ENCODE results near the gene EQTN. TPM values are rescaled to one million over a fixed set of nuclear protein-coding genes. Genes with fewer than 3 reads are reported as not detected.
"Not testable (repeated sequence)": the region's sequence is repeated elsewhere in the genome, so short reads cannot be mapped to it uniquely, and the experiment has no call there.

EQTN gene
- polyA plus RNA-seq, 1 experiment = not detected

GRCh38 chr9:27248702-27249101, 48.2 kb downstream of the EQTN start:
- no peak overlapping the region for H3K4me3 ChIP-seq (ENCODE audit: low read depth, low read length)
- TF ChIP-seq CTCF (IDR thresholded peaks at IDR 0.05; ENCODE audit: low read depth, low read length) = no peak
- no peaks in the 10 kb centered on the region for H3K27me3 ChIP-seq (ENCODE audit: control insufficient read depth, insufficient read depth, low read length)
- DNase-seq (ENCODE audit: low read depth, low spot score) = no peak
- ChIA-PET CTCF (interaction anchor here (1.1 to 1.7 kb wide), 5 partner anchors 9 to 27 kb away, joined by 3 to 5 read pairs (median 4); no protein-coding TSS in a partner anchor), POLR2A (no interaction called here)
- H3K9me3 ChIP-seq (ENCODE audit: control insufficient read depth, insufficient read depth, low read length) = no peaks in the 10 kb centered on the region
- no peak overlapping the region for H3K27ac ChIP-seq (ENCODE audit: low read depth, low read length)

GRCh38 chr9:27247756-27248155, 49.2 kb downstream of the EQTN start:
- DNase-seq (ENCODE audit: low read depth, low spot score) = peak; percentile 11
- no peaks in the 10 kb centered on the region for H3K27me3 ChIP-seq (ENCODE audit: control insufficient read depth, insufficient read depth, low read length)
- no peak overlapping the region for H3K27ac ChIP-seq (ENCODE audit: low read depth, low read length)
- TF ChIP-seq CTCF (IDR thresholded peaks at IDR 0.05; ENCODE audit: low read depth, low read length) = peak; percentile 69
- H3K9me3 ChIP-seq (ENCODE audit: control insufficient read depth, insufficient read depth, low read length) = no peaks in the 10 kb centered on the region
- H3K4me3 ChIP-seq (ENCODE audit: low read depth, low read length) = no peak overlapping the region
- CTCF ChIA-PET = interaction anchor here (0.6 to 1.7 kb wide), 16 partner anchors 10 to 505 kb away, joined by 3 to 8 read pairs (median 3); no protein-coding TSS in a partner anchor
- POLR2A ChIA-PET = no interaction called here

DNA sequence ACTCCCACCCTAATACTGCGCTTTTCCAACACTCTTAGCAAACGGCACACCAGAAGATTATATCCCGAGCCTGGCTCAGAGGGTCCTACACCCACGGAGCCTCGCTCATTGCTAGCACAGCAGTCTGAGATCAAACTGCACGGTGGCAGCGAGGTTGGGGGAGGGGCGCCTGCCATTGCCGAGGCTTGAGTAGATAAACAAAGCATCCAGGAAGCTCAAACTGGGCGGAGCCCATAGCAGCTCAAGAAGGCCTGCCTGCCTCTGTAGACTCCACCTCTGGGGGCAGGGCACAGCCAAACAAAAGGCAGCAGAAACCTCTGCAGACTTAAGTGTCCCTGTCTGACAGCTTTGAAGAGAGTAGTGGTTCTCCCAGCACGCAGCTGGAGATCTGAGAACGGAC, 57.3 kb downstream of the EQTN start:
- H3K4me3 ChIP-seq (ENCODE audit: low read depth, low read length); POLR2A ChIA-PET; H3K27ac ChIP-seq (ENCODE audit: low read depth, low read length); H3K9me3 ChIP-seq (ENCODE audit: control insufficient read depth, insufficient read depth, low read length); CTCF ChIA-PET; H3K27me3 ChIP-seq (ENCODE audit: control insufficient read depth, insufficient read depth, low read length); DNase-seq (ENCODE audit: low read depth, low spot score): not testable (repeated sequence)

Other genes with a start within 250 kb of the EQTN start
- 34.6 and 35.2 TPM in 2 replicates for gene TEK, start 187.9 kb downstream of the EQTN start, polyA plus RNA-seq (2011; rRNA removed)
- not detected in 2 replicates for gene IFNK, start 227.1 kb upstream of the EQTN start, polyA plus RNA-seq (2011; rRNA removed)
- gene MOB3B, start 232.7 kb upstream of the EQTN start, polyA plus RNA-seq (2011; rRNA removed) = 0.32 and 0.38 TPM in 2 replicates